BLaER1 treated with 17β-estradiol and CSF1 and Interleukin-3, amounts not matched to agents 10 nM and 100 nM (cell line): ENCODE data around the gene LNPEP.

Source experiments
- H3K27ac ChIP-seq, 11 experiments: shearing (Covaris generic); formaldehyde crosslinking; 2 replicates each; pipeline ENCODE4 v1.8.1; 2022
- H3K27me3 ChIP-seq, 11 experiments: shearing (Covaris generic); formaldehyde crosslinking; 2 replicates each; pipeline ENCODE4 v1.8.1; 2022
- H3K36me3 ChIP-seq, 11 experiments: shearing (Covaris generic); formaldehyde crosslinking; 2 replicates each; pipeline ENCODE4 v1.8.1; 2022
- H3K4me1 ChIP-seq, 10 experiments: shearing (Covaris generic); formaldehyde crosslinking; 2 replicates each; pipeline ENCODE4 v1.8.1; 2022
- H3K4me2 ChIP-seq, 11 experiments: shearing (Covaris generic); formaldehyde crosslinking; 2 replicates each; pipeline ENCODE4 v1.8.1; 2022
- H3K4me3 ChIP-seq, 10 experiments: shearing (Covaris generic); formaldehyde crosslinking; 2 replicates each; pipeline ENCODE4 v1.8.1; 2022
- H3K9ac ChIP-seq, 11 experiments: shearing (Covaris generic); formaldehyde crosslinking; 2 replicates each; pipeline ENCODE4 v1.8.1; 2022
- H3K9me3 ChIP-seq, 11 experiments: shearing (Covaris generic); formaldehyde crosslinking; replicated peaks in 1 of 11; 2 replicates each; pipeline ENCODE4 v1.8.1; 2022
- H4K20me1 ChIP-seq, 11 experiments: shearing (Covaris generic); formaldehyde crosslinking; 2 replicates each; pipeline ENCODE4 v1.8.1; 2022
- Cebpa-rat ChIP-seq, 11 experiments: shearing (Covaris generic); IDR thresholded peaks; 2 replicates each; pipeline ENCODE4 v1.8.1; 2022

LNPEP gene

DNA sequence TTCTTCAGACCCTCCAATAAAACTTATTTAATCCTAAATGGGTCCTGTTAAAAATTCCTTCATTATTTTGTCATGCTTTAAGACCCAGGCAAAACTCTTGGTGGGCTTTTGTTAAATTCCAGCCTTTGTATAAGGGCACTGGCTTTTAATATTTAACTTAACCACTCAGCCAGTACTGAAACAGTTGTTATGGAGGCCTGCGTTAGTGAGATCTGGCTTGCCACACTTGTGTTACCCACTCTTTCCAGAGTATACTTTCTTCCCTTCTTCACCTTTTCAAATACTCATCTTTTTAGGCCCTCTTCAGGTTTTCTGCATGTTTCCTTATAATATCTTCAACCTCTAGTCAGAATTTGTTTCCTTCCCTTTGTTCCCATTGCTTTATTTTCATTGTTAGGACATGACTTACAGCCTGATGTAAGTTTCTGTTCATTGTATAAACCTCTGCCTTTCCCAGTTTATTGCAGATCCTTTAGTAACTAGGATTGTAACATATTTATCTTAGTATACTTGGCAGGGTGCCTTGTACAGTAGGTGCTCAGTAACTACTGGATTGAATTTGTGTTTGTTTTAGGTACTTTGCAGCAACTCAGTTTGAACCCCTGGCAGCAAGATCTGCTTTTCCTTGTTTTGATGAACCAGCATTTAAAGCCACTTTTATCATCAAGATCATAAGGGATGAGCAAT, 48.8 kb downstream of the LNPEP start:
- Histone ChIP-seq H3K36me3 (peaks cover 70 to 93% (median 84%) of the 10 kb centered on the region in 11 experiments), H3K9me3 (no peaks in the 10 kb centered on the region), H3K27me3 (no peaks in the 10 kb centered on the region), H3K9ac (no peak overlapping the region), H3K4me2 (no peak overlapping the region), H3K27ac (no peak overlapping the region), H4K20me1 (peaks cover 0 to 14% (median 0%) of the 10 kb centered on the region in 11 experiments; a peak in 4 of 22 replicates), H3K4me1 (no peaks in the 10 kb centered on the region), H3K4me3 (no peak overlapping the region)
- no peak for TF ChIP-seq Cebpa-rat (IDR thresholded peaks at IDR 0.05)

DNA sequence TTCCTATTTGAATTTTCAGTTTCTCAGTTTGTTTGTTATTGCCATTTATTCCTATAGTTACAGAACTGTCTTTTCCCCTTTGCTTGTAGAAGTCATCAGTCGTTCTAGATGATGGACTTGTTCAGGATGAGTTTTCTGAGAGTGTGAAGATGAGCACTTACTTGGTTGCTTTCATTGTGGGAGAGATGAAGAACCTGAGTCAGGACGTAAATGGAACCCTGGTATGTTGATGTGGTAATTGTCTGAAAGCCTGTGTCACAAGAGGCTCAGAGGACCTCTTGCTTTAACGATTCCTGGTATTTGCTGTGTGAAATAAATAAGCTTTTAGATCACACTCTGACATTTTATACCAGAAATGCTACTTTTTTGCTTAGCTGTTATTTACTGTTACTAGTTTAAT, 50.6 kb downstream of the LNPEP start:
- no peak for TF ChIP-seq Cebpa-rat (IDR thresholded peaks at IDR 0.05)
- Histone ChIP-seq H3K9me3 (peaks cover 0 to 7% (median 0%) of the 10 kb centered on the region in 11 experiments; a peak in 1 of 22 replicates), H3K27me3 (no peaks in the 10 kb centered on the region), H3K36me3 (peaks cover 73 to 94% (median 86%) of the 10 kb centered on the region in 11 experiments), H3K4me2 (no peak overlapping the region), H3K4me1 (no peaks in the 10 kb centered on the region), H3K9ac (no peak overlapping the region), H4K20me1 (peaks cover 0 to 14% (median 0%) of the 10 kb centered on the region in 11 experiments; a peak in 4 of 22 replicates), H3K4me3 (no peak overlapping the region), H3K27ac (no peak overlapping the region)

DNA sequence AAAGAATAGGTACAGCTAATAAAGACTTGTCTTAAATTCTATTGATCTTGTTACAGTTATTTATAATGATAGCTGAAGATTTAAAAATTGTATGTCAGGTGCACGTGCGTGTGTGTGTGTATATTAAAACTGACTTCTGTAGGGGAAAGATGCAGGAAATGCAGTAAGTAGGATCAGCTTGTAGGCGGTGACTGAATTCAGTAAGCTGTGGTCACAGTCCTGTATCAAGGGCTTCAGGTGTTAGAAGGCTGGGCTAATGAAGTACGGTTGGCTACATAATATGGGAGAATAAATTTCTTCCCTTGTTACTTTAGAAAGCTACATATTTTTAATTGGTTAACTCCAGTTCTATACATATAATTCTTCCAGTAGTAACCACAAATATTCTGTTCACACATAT, 54.2 kb downstream of the LNPEP start:
- no peaks in the 10 kb centered on the region for H3K4me1 ChIP-seq
- peaks cover 0 to 2% (median 0%) of the 10 kb centered on the region in 11 experiments; a peak in 1 of 22 replicates for H4K20me1 ChIP-seq
- peaks cover 81 to 96% (median 88%) of the 10 kb centered on the region in 11 experiments for H3K36me3 ChIP-seq
- no peak for TF ChIP-seq Cebpa-rat (IDR thresholded peaks at IDR 0.05)
- peaks cover 0 to 8% (median 0%) of the 10 kb centered on the region in 11 experiments; a peak in 1 of 22 replicates for H3K9me3 ChIP-seq
- no peak overlapping the region for H3K4me3 ChIP-seq
- no peak overlapping the region for H3K9ac ChIP-seq
- H3K4me2 ChIP-seq: no peak overlapping the region
- no peaks in the 10 kb centered on the region for H3K27me3 ChIP-seq
- H3K27ac ChIP-seq: no peak overlapping the region

DNA sequence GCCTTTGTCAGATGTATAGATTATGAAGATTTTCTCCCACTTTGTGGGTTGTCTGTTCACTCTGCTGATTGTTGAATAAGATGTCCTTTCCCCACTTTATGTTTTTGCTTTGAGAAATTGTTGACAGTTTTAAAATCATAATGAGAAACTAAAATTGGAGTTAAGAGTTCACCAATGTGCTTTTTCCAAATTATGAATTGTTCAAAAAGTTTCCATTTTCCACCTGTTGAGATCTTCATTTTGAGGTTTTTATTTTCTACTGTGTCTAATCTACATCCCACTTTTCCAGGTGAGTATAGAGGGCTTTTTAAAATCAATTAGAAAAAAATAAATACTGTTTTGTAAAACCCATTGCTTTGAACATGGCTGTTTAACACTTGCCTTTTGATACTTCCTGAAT, 55.8 kb downstream of the LNPEP start:
- no peak for TF ChIP-seq Cebpa-rat (IDR thresholded peaks at IDR 0.05)
- H3K27ac ChIP-seq: no peak overlapping the region
- H3K27me3 ChIP-seq: no peaks in the 10 kb centered on the region
- H3K4me2 ChIP-seq: no peak overlapping the region
- peaks cover 65 to 89% (median 80%) of the 10 kb centered on the region in 11 experiments for H3K36me3 ChIP-seq
- H3K4me3 ChIP-seq: no peak overlapping the region
- H3K4me1 ChIP-seq: no peaks in the 10 kb centered on the region
- no peak overlapping the region for H3K9ac ChIP-seq
- H4K20me1 ChIP-seq: no peaks in the 10 kb centered on the region; a peak in 1 of 22 replicates
- H3K9me3 ChIP-seq: peaks cover 0 to 8% (median 0%) of the 10 kb centered on the region in 11 experiments; a peak in 1 of 22 replicates

DNA sequence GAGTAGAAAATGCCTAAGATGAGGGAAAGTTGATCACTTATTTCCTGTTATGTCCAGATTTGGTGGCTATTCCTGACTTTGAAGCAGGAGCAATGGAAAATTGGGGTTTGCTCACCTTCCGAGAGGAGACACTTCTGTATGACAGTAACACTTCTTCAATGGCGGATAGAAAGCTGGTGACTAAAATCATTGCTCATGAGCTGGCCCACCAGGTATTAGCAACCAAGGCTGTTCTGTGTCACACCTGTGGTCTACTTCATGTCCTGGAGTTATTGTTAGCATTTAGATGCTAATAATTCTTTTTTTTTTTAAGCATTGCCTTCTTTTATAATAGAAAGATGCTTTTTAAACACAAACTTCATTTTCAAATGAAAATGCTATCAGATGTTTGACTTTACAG, 57.9 kb downstream of the LNPEP start:
- peaks cover 0 to 8% (median 0%) of the 10 kb centered on the region in 11 experiments; a peak in 1 of 22 replicates for H3K9me3 ChIP-seq
- H3K36me3 ChIP-seq: peaks cover 62 to 81% (median 74%) of the 10 kb centered on the region in 11 experiments
- H4K20me1 ChIP-seq: no peaks in the 10 kb centered on the region; a peak in 1 of 22 replicates
- no peak overlapping the region for H3K27ac ChIP-seq
- H3K27me3 ChIP-seq: no peaks in the 10 kb centered on the region
- no peak for TF ChIP-seq Cebpa-rat (IDR thresholded peaks at IDR 0.05)
- no peak overlapping the region for H3K4me2 ChIP-seq
- H3K4me3 ChIP-seq: no peak overlapping the region
- H3K4me1 ChIP-seq: no peaks in the 10 kb centered on the region
- no peak overlapping the region for H3K9ac ChIP-seq

DNA sequence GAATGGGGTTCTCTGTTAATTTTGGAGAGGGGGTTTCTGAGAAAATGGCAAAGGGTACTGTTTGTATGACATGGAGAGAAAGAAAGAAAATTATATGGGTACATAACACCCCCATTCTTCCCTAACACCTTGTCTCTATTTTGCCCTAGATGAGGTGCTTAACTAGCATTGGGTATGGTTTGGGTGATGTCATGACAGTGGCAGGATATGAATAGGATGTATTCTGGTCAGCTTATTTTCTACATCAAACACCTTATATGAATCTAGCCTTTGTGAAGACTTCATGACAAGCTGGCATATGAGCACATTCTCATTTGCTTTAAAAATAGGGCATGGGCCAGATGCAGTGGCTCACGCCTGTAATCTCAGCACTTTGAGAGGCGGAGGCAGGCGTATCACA, 58.6 kb downstream of the LNPEP start:
- no peak overlapping the region for H3K4me2 ChIP-seq
- TF ChIP-seq Cebpa-rat (IDR thresholded peaks at IDR 0.05): no peak
- no peaks in the 10 kb centered on the region for H3K4me1 ChIP-seq
- no peak overlapping the region for H3K4me3 ChIP-seq
- no peak overlapping the region for H3K27ac ChIP-seq
- no peak overlapping the region for H3K9ac ChIP-seq
- H3K9me3 ChIP-seq: peaks cover 0 to 8% (median 0%) of the 10 kb centered on the region in 11 experiments; a peak in 1 of 22 replicates
- H3K27me3 ChIP-seq: no peaks in the 10 kb centered on the region
- H4K20me1 ChIP-seq: no peaks in the 10 kb centered on the region; a peak in 1 of 22 replicates
- H3K36me3 ChIP-seq: peaks cover 66 to 85% (median 78%) of the 10 kb centered on the region in 11 experiments

DNA sequence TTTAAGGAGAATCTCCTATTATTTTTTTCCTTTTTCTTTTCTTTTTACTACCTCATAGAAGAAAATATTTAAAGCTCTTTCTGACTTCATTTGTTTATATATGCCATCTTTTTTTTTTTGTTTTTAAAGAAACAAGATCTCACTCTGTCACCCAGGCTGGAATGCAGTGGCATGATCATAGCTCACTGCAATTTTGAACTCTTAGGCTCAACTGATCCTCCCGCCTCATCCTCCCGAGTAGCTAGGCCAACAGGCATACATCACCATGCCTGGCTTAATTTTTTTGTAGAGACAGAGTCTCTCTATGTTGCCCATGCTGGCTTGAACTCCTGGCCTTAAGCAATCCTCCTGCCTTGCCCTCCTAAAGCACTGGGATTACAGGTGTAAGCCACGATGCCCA, 59.5 kb downstream of the LNPEP start:
- no peak overlapping the region for H3K27ac ChIP-seq
- H3K4me1 ChIP-seq: no peaks in the 10 kb centered on the region
- no peak overlapping the region for H3K4me3 ChIP-seq
- TF ChIP-seq Cebpa-rat (IDR thresholded peaks at IDR 0.05): no peak
- no peak overlapping the region for H3K4me2 ChIP-seq
- H3K36me3 ChIP-seq: peaks cover 66 to 85% (median 78%) of the 10 kb centered on the region in 11 experiments
- no peaks in the 10 kb centered on the region; a peak in 1 of 22 replicates for H4K20me1 ChIP-seq
- no peaks in the 10 kb centered on the region for H3K27me3 ChIP-seq
- peaks cover 0 to 8% (median 0%) of the 10 kb centered on the region in 11 experiments; a peak in 1 of 22 replicates for H3K9me3 ChIP-seq
- no peak overlapping the region for H3K9ac ChIP-seq

DNA sequence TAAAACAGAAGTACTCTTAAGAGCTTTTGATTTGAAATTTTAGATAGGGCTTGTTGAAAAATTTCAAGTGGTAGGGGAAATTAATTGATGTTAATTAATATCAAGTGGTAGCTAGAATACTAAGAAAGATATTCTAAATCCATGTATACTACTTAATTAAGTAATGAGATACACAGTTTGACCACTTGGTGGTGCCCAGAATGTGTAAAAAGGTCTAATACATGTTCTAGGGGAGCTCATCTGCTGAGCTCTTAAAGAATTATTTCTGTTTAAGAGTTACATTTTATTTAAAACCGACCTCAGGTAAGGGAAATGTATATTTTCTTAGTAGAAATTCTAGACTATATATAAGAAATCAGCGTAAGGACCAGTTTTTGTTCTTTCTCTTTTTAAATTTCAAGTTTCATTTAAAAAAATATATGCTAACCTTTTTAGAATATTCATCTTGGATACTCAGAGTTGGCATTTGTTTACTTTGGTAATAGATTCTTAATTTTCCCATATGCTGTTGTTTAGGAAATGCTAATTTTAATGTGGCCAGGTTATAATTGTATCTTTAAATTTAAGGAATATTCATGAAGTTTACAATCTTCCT, 61.5 kb downstream of the LNPEP start:
- Histone ChIP-seq H3K4me3 (no peak overlapping the region), H4K20me1 (no peaks in the 10 kb centered on the region; a peak in 1 of 22 replicates), H3K27me3 (no peaks in the 10 kb centered on the region), H3K9ac (no peak overlapping the region), H3K4me2 (no peak overlapping the region), H3K4me1 (no peaks in the 10 kb centered on the region), H3K9me3 (no peaks in the 10 kb centered on the region), H3K36me3 (peaks cover 61 to 85% (median 78%) of the 10 kb centered on the region in 11 experiments), H3K27ac (no peak overlapping the region)
- no peak for TF ChIP-seq Cebpa-rat (IDR thresholded peaks at IDR 0.05)

DNA sequence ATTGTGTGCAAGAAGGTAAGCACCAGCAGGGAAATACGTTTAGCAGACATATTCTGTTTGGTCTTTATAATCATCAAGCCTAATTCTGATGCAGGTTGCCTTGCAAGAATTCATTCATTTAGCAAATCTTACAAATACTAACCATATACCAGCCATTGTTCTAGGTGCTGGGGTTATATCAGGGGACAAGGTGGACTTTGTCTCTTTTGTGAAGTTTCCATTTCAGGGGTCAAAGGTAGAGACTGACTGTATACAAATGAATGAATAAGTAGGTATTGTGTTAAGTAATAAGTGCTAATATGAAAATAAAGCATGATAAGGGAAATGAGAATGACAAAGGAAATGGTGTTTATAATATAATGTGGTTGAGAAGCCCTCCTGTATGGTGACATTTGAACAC, 64.0 kb downstream of the LNPEP start:
- Histone ChIP-seq H3K36me3 (peaks cover 65 to 88% (median 76%) of the 10 kb centered on the region in 11 experiments), H3K9me3 (no peaks in the 10 kb centered on the region), H3K4me2 (no peak overlapping the region), H3K27ac (no peak overlapping the region), H3K4me3 (no peak overlapping the region), H3K27me3 (no peaks in the 10 kb centered on the region), H3K4me1 (no peaks in the 10 kb centered on the region), H3K9ac (no peak overlapping the region), H4K20me1 (no peaks in the 10 kb centered on the region; a peak in 1 of 22 replicates)
- TF ChIP-seq Cebpa-rat (IDR thresholded peaks at IDR 0.05): no peak
